H1 (cell line): Measurements from ENCODE around the gene SLC20A1. TPM values are rescaled to one million over a fixed set of nuclear protein-coding genes. Genes with fewer than 3 reads are reported as not detected.

ENCODE experiments used
- CTCF ChIA-PET: fragments of 300-600 bp; sonication (Branson Sonifier 250); formaldehyde crosslinking; loops from one replicate; lab custom pipeline; 2021; ENCODE audit not compliant: partially characterized antibody; lab: Charles Lee
- POLR2A ChIA-PET: fragments of 300-600 bp; sonication (Branson Sonifier 250); formaldehyde crosslinking; loops from one replicate; lab custom pipeline; 2021; ENCODE audit warnings: inconsistent platforms; ENCODE audit not compliant: partially characterized antibody; lab: Charles Lee
- DNase-seq, 2 experiments: peaks; one replicate each; pipeline versions ENCODE4 v3.0.0 to v3.0.0-alpha.2; 2010 to 2022; ENCODE audit warnings: low spot score in 2 of 2, low read depth in 1 of 2, mixed read lengths in 1 of 2
- FAIRE-seq: peaks from 2 replicates; lab custom pipeline; 2011; peaks lifted over from hg19 to GRCh38; lab: Jason Lieb, UNC
- H2AFZ ChIP-seq: 2 replicates; pipeline ENCODE4 v1.8.1; 2012; ENCODE audit warnings: low read length, inconsistent platforms
- H2AK5ac ChIP-seq: 2 replicates; pipeline ENCODE4 v1.6.1; 2013; ENCODE audit warnings: low read depth, low read length
- H2BK120ac ChIP-seq: replicated peaks from 2 replicates; pipeline ENCODE3; 2013; ENCODE audit warnings: low read depth, low read length, inconsistent platforms
- H2BK12ac ChIP-seq: 2 replicates; pipeline ENCODE4 v1.6.1; 2013; ENCODE audit warnings: low read depth, low read length
- H2BK15ac ChIP-seq: 2 replicates; pipeline ENCODE4 v1.6.1; 2013; ENCODE audit warnings: low read length
- H2BK20ac ChIP-seq: 2 replicates; pipeline ENCODE4 v1.6.1; 2013; ENCODE audit warnings: low read length
- H2BK5ac ChIP-seq: 2 replicates; pipeline ENCODE4 v1.6.1; 2013; ENCODE audit warnings: low read depth, low read length
- H3K14ac ChIP-seq: 2 replicates; pipeline ENCODE4 v1.6.1; 2013; ENCODE audit warnings: inconsistent platforms; ENCODE audit not compliant: insufficient read length
- H3K18ac ChIP-seq: 2 replicates; pipeline ENCODE4 v1.6.1; 2013; ENCODE audit warnings: low read length; ENCODE audit errors: extremely low read depth
- H3K23ac ChIP-seq: 2 replicates; pipeline ENCODE4 v1.6.1; 2013; ENCODE audit warnings: inconsistent platforms; ENCODE audit not compliant: insufficient read length
- H3K23me2 ChIP-seq: 2 replicates; pipeline ENCODE4 v1.6.1; 2013; ENCODE audit warnings: low read depth, low read length
- H3K27ac ChIP-seq: 2 replicates; pipeline ENCODE4 v1.6.1; 2011; ENCODE audit warnings: low read depth, low read length, inconsistent platforms
- H3K27me3 ChIP-seq, 4 experiments: replicated peaks in 1 of 4; 1 replicate in 1 of 4; 2 replicates in 3 of 4; pipeline versions ENCODE4 v1.6.1 to v1.8.1; 2011 to 2013; ENCODE audit warnings: low read length in 3 of 4, mild to moderate bottlenecking in 3 of 4, inconsistent platforms in 2 of 4, mixed read lengths in 2 of 4, moderate library complexity in 1 of 4; ENCODE audit not compliant: control insufficient read depth in 3 of 4, insufficient read depth in 3 of 4; ENCODE audit errors: extremely low read depth in 1 of 4
- H3K36me3 ChIP-seq, 4 experiments: 2 replicates each; pipeline versions ENCODE4 v1.6.1 to v1.8.1; 2011 to 2013; ENCODE audit warnings: mild to moderate bottlenecking in 4 of 4, low read length in 3 of 4, moderate library complexity in 2 of 4, control low read depth in 1 of 4, inconsistent platforms in 1 of 4; ENCODE audit not compliant: insufficient read depth in 4 of 4, control insufficient read depth in 2 of 4
- H3K4ac ChIP-seq: replicated peaks from 2 replicates; pipeline ENCODE3; 2013; ENCODE audit warnings: low read length, low read depth, mixed read lengths, inconsistent platforms; ENCODE audit not compliant: insufficient read length
- H3K4me1 ChIP-seq, 4 experiments: replicated peaks in 1 of 4; 1 replicate in 1 of 4; 2 replicates in 3 of 4; pipeline versions ENCODE4 v1.6.1 to v1.8.1; 2011 to 2013; ENCODE audit warnings: low read length in 3 of 4, inconsistent platforms in 2 of 4, mixed read lengths in 1 of 4; ENCODE audit not compliant: insufficient read depth in 4 of 4, control insufficient read depth in 3 of 4
- H3K4me2 ChIP-seq, 2 experiments: 2 replicates each; pipeline versions ENCODE4 v1.6.1 to v1.8.1; 2011 to 2013; ENCODE audit warnings: low read depth in 2 of 2, low read length in 2 of 2, control low read depth in 1 of 2, inconsistent platforms in 1 of 2, mild to moderate bottlenecking in 1 of 2; ENCODE audit not compliant: insufficient read depth in 1 of 2
- H3K4me3 ChIP-seq, 4 experiments: fragments of 200-600, 300-600 bp in 1 of 4; sonication (generic), shearing (Covaris generic), sonication (Bioruptor Twin) in 1 of 4; 2 replicates each; pipeline versions ENCODE4 v1.5.1 to v1.8.1; 2011 to 2016; ENCODE audit warnings: low read length in 4 of 4, low read depth in 3 of 4, control low read depth in 2 of 4, inconsistent platforms in 2 of 4, mild to moderate bottlenecking in 2 of 4, mixed read lengths in 1 of 4, moderate library complexity in 1 of 4; ENCODE audit not compliant: insufficient read depth in 2 of 4; ENCODE audit errors: extremely low read depth in 1 of 4
- H3K56ac ChIP-seq: replicated peaks from 2 replicates; pipeline ENCODE3; 2013; ENCODE audit warnings: low read depth, mild to moderate bottlenecking, mixed read lengths, low read length, inconsistent platforms; ENCODE audit not compliant: insufficient read length
- H3K79me1 ChIP-seq: 2 replicates; pipeline ENCODE4 v1.6.1; 2013; ENCODE audit warnings: low read depth, low read length, control low read depth
- H3K79me2 ChIP-seq, 2 experiments: 2 replicates each; pipeline versions ENCODE4 v1.6.1 to v1.8.1; 2012 to 2013; ENCODE audit warnings: low read length in 2 of 2, mild to moderate bottlenecking in 2 of 2, inconsistent platforms in 1 of 2; ENCODE audit not compliant: insufficient read depth in 2 of 2, control insufficient read depth in 1 of 2
- H3K9ac ChIP-seq, 4 experiments: replicated peaks in 1 of 4; 1 replicate in 1 of 4; 2 replicates in 3 of 4; pipeline versions ENCODE4 v1.6.1 to v1.8.1; 2011 to 2013; ENCODE audit warnings: low read depth in 3 of 4, low read length in 3 of 4, control low read depth in 2 of 4, mild to moderate bottlenecking in 2 of 4, moderate library complexity in 2 of 4, inconsistent platforms in 1 of 4; ENCODE audit errors: extremely low read depth in 1 of 4
- H3K9me3 ChIP-seq, 2 experiments: 2 replicates each; pipeline versions ENCODE4 v1.6.1 to v1.8.1; 2012 to 2013; ENCODE audit warnings: mild to moderate bottlenecking in 2 of 2, moderate library complexity in 2 of 2, control low read depth in 1 of 2, inconsistent platforms in 1 of 2, low read depth in 1 of 2, low read length in 1 of 2, mixed read lengths in 1 of 2; ENCODE audit not compliant: insufficient read depth in 2 of 2
- H4K20me1 ChIP-seq, 2 experiments: replicated peaks in 1 of 2; 2 replicates each; pipeline versions ENCODE3 to v1.8.1; 2011 to 2013; ENCODE audit warnings: inconsistent platforms in 2 of 2, low read length in 2 of 2, mild to moderate bottlenecking in 1 of 2; ENCODE audit not compliant: insufficient read depth in 2 of 2, control insufficient read depth in 1 of 2
- H4K5ac ChIP-seq: 2 replicates; pipeline ENCODE4 v1.6.1; 2013; ENCODE audit warnings: low read length, low read depth, mixed read lengths, inconsistent platforms; ENCODE audit not compliant: insufficient read length
- H4K8ac ChIP-seq: 2 replicates; pipeline ENCODE4 v1.8.0; 2013; ENCODE audit warnings: mild to moderate bottlenecking, moderate library complexity, low read length, inconsistent platforms; ENCODE audit not compliant: insufficient read depth; ENCODE audit errors: extremely low read depth
- H4K91ac ChIP-seq: replicated peaks from 2 replicates; pipeline ENCODE3; 2013; ENCODE audit warnings: low read length, mixed read lengths, inconsistent platforms; ENCODE audit not compliant: insufficient read length
- ATF3 ChIP-seq: IDR thresholded peaks from 2 replicates; pipeline ENCODE4 v1.6.1; 2011; ENCODE audit warnings: low read depth, mild to moderate bottlenecking, low read length; ENCODE audit not compliant: insufficient read depth
- CHD2 ChIP-seq: IDR thresholded peaks from 2 replicates; pipeline ENCODE4 v1.6.1; 2012; ENCODE audit warnings: low read length, improper control_type of control experiment
- EP300 ChIP-seq, 2 experiments: IDR thresholded peaks; 1 replicate in 1 of 2; 2 replicates in 1 of 2; pipeline ENCODE4 v1.6.1; 2011 to 2012; ENCODE audit warnings: low read depth in 2 of 2, low read length in 2 of 2, mild to moderate bottlenecking in 2 of 2, borderline replicate concordance in 1 of 2, inconsistent platforms in 1 of 2, moderate library complexity in 1 of 2
- FOSL1 ChIP-seq: IDR thresholded peaks from 2 replicates; pipeline ENCODE4 v1.6.1; 2011; ENCODE audit warnings: mild to moderate bottlenecking, low read depth, low read length, moderate library complexity; ENCODE audit not compliant: insufficient read depth
- GABPA ChIP-seq: IDR thresholded peaks from 2 replicates; pipeline ENCODE4 v1.6.1; 2011; ENCODE audit warnings: mild to moderate bottlenecking, low read length, moderate library complexity, borderline replicate concordance; ENCODE audit not compliant: insufficient read depth
- JUN ChIP-seq: IDR thresholded peaks from 2 replicates; pipeline ENCODE4 v1.6.1; 2011; ENCODE audit warnings: low read depth, mild to moderate bottlenecking, improper control_type of control experiment, low read length
- JUND ChIP-seq: IDR thresholded peaks from 2 replicates; pipeline ENCODE4 v1.6.1; 2011; ENCODE audit warnings: mild to moderate bottlenecking, improper control_type of control experiment, low read length
- MAX ChIP-seq: IDR thresholded peaks from 2 replicates; pipeline ENCODE4 v1.6.1; 2012; ENCODE audit warnings: inconsistent platforms
- NRF1 ChIP-seq: IDR thresholded peaks from 2 replicates; pipeline ENCODE4 v1.6.1; 2011; ENCODE audit warnings: mild to moderate bottlenecking, low read depth, low read length, improper control_type of control experiment
- POLR2AphosphoS5 ChIP-seq: IDR thresholded peaks from 2 replicates; pipeline ENCODE4 v1.6.1; 2011; ENCODE audit warnings: low read depth, low read length
- RBBP5 ChIP-seq: IDR thresholded peaks from 2 replicates; pipeline ENCODE4 v1.7.1; 2012; ENCODE audit warnings: low read depth, mild to moderate bottlenecking, inconsistent platforms, low read length, moderate library complexity, borderline replicate concordance
- TAF1 ChIP-seq: IDR thresholded peaks from 2 replicates; pipeline ENCODE4 v1.6.1; 2011; ENCODE audit warnings: mild to moderate bottlenecking, low read depth, low read length
- TEAD4 ChIP-seq: IDR thresholded peaks from 2 replicates; pipeline ENCODE4 v1.6.1; 2012; ENCODE audit warnings: low read depth, low read length, inconsistent platforms, mixed read lengths
- WGBS, 2 experiments: shearing (Covaris generic) in 1 of 2; methylation state at CpG; one replicate each; pipeline versions ENCODE4 v1.1.6 to v1.1.7; 2013 to 2015; ENCODE audit warnings: low lambda C conversion rate in 2 of 2, mixed read lengths in 2 of 2, inconsistent platforms in 1 of 2, low coverage in 1 of 2, missing lambda C conversion rate in 1 of 2; ENCODE audit not compliant: insufficient replicate concordance in 2 of 2, insufficient coverage in 1 of 2, insufficient read length in 1 of 2; ENCODE audit errors: extremely low coverage in 1 of 2, missing lambda C conversion rate in 1 of 2; 5-methylcytosine and 5-hydroxymethylcytosine counted together
- polyA plus RNA-seq, 7 experiments: library from polyadenylated mRNA; depleted of rRNA in 3 of 7; stranded (reverse) in 5 of 7; unstranded in 2 of 7; fragments of >200 nt in 5 of 7; fragments of 200-250 nt in 2 of 7; gene quantifications; 1 replicate in 5 of 7; 2 replicates in 1 of 7; 4 replicates in 1 of 7; pipeline versions ENCODE4 v1.2.1 to v1.2.3, GENCODE V29; 2011 to 2013; ENCODE audit warnings: missing spikeins in 2 of 7, mixed read lengths in 2 of 7
- total RNA-seq: library from RNA; stranded (reverse); fragmentation: NEBNext Ultra II Directional; extraction: Animal tissue kit (Norgen Biotek cat#: 25700); gene quantifications from 2 replicates; pipeline ENCODE4 v1.2.1, GENCODE V29; 2021

SLC20A1 gene
- total and polyA plus RNA-seq, 2 of the 8 experiments (the other 6 are each of a cell fraction or from before 2014, with no cell fraction given), result 42.6 to 105 TPM

- H2BK15ac ChIP-seq, result no peak overlapping the region
- no peaks in the 10 kb centered on the region; the same call in 1 of the 2 replicates for H3K79me1 ChIP-seq
- CTCF ChIA-PET, result interaction anchor here (1.0 to 5.6 kb wide), 6 partner anchors 9 to 92 kb away, joined by 3 to 32 read pairs (median 16); partner anchors contain the start of gene SLC20A1
- no peak overlapping the region for H4K8ac ChIP-seq
- H3K56ac ChIP-seq, result no peak overlapping the region
- no peaks in the 10 kb centered on the region for H3K79me2 ChIP-seq
- no peak overlapping the region for H2BK120ac ChIP-seq
- peaks cover 0 to 10% (median 6%) of the 10 kb centered on the region in 4 experiments; a peak in 4 of 7 replicates for H3K4me1 ChIP-seq
- no peak overlapping the region for H2BK12ac ChIP-seq
- DNase-seq (no peak), FAIRE-seq (no peak)
- H3K9ac ChIP-seq, result no peak overlapping the region
- POLR2A ChIA-PET, result interaction anchor here (5.9 kb wide), 1 partner anchor 11 kb away, joined by 40 read pairs; the partner anchor contains the start of gene SLC20A1
- H3K36me3 ChIP-seq, result no peaks in the 10 kb centered on the region
- H3K4me3 ChIP-seq, result no peak overlapping the region
- no peaks in the 10 kb centered on the region for H3K27me3 ChIP-seq
- no peak for TF ChIP-seq JUN
- TF ChIP-seq FOSL1, result no peak
- TF ChIP-seq CHD2, result no peak
- TF ChIP-seq GABPA, result no peak
- no peak for TF ChIP-seq ATF3
- TF ChIP-seq POLR2AphosphoS5, result no peak
- TF ChIP-seq JUND, result no peak
- TF ChIP-seq MAX, result no peak
- TF ChIP-seq TEAD4, result no peak
- no peak for TF ChIP-seq RBBP5
- no peak for TF ChIP-seq EP300 (IDR thresholded peaks at IDR 0.05; ENCODE audit: borderline replicate concordance in 1 of 2, low read depth in 2 of 2, low read length in 2 of 2)
- TF ChIP-seq TAF1, result no peak
- TF ChIP-seq NRF1, result no peak
- no peak overlapping the region for H3K14ac ChIP-seq
- H4K5ac ChIP-seq, result no peak overlapping the region
- H2AK5ac ChIP-seq, result no peak overlapping the region
- H2AFZ ChIP-seq, result no peak overlapping the region
- no peak overlapping the region for H3K4ac ChIP-seq
- H3K23me2 ChIP-seq, result no peaks in the 10 kb centered on the region; the same call in 1 of the 2 replicates
- no peak overlapping the region for H2BK5ac ChIP-seq
- no peak overlapping the region for H3K4me2 ChIP-seq
- 90% methylated on average over 6 of the region's 6 CpGs; no CpG with 5 or more reads in 1 of the 2 experiments for WGBS, 2 experiments
- H4K20me1 ChIP-seq, result no peaks in the 10 kb centered on the region
- H2BK20ac ChIP-seq, result no peak overlapping the region
- H3K18ac ChIP-seq, result no peak overlapping the region
- no peak overlapping the region for H3K23ac ChIP-seq
- no peaks in the 10 kb centered on the region for H3K9me3 ChIP-seq
- no peak overlapping the region for H3K27ac ChIP-seq
- H4K91ac ChIP-seq, result no peak overlapping the region
Observed at GRCh38 chr2:112634874-112635157, 10.9 kb upstream of the SLC20A1 start.
